GM10266 (cell line): ENCODE results near the gene SIDT1.

Source experiments
- DNase-seq: peaks from one replicate; pipeline ENCODE4 v3.0.0; 2012; ENCODE audit errors: extremely low spot score
- TF ChIP-seq, protein P1 (sequence below): IDR thresholded peaks from 2 replicates; pipeline ENCODE4 v1.5.1; 2012; ENCODE audit warnings: mild to moderate bottlenecking, low read depth; ENCODE audit not compliant: control insufficient read depth, insufficient read depth; ENCODE audit errors: missing control alignments

The SIDT1 gene

DNA sequence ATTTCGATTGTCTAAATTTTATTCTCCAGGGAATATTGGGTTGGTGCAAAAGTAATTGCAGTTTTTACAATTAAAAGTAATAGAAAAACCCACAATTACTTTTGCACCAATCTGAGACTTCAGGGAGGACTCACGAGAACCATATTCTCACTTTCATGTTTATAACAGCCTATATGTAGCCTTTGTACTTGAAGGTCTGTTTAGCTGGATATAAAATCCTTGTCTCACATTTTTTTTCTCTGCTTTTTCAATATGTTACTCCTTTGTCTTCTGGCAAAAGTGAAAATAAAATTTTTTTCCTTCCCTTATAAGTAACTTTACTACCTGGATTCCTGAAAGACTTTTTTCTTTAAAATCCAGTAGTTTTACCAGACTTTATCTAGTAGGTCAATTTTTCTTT is 9.2 kb downstream of the SIDT1 start:
- TF ChIP-seq, protein P1, sequence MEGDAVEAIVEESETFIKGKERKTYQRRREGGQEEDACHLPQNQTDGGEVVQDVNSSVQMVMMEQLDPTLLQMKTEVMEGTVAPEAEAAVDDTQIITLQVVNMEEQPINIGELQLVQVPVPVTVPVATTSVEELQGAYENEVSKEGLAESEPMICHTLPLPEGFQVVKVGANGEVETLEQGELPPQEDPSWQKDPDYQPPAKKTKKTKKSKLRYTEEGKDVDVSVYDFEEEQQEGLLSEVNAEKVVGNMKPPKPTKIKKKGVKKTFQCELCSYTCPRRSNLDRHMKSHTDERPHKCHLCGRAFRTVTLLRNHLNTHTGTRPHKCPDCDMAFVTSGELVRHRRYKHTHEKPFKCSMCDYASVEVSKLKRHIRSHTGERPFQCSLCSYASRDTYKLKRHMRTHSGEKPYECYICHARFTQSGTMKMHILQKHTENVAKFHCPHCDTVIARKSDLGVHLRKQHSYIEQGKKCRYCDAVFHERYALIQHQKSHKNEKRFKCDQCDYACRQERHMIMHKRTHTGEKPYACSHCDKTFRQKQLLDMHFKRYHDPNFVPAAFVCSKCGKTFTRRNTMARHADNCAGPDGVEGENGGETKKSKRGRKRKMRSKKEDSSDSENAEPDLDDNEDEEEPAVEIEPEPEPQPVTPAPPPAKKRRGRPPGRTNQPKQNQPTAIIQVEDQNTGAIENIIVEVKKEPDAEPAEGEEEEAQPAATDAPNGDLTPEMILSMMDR, result no peak
- DNase-seq, result no peak

DNA sequence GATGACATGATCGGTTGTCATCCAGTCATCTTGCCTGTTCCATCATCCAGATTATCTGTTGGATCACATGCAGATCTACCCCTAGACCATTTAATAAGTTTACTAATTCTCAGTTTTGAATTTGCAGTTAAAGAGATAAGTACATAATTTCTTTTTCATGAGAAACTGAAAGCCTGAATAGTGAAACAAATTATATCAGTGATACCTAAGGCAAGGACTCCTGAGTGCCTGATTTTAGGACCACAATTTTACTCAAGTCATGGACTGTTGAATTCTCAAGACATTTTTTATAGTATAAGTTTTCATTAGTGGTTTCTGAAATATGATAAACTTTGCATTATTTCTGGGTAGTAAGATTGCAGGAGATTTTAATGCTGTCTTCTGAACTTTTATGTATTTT is 13.2 kb downstream of the SIDT1 start:
- TF ChIP-seq, protein P1, result no peak
- no peak for DNase-seq

DNA sequence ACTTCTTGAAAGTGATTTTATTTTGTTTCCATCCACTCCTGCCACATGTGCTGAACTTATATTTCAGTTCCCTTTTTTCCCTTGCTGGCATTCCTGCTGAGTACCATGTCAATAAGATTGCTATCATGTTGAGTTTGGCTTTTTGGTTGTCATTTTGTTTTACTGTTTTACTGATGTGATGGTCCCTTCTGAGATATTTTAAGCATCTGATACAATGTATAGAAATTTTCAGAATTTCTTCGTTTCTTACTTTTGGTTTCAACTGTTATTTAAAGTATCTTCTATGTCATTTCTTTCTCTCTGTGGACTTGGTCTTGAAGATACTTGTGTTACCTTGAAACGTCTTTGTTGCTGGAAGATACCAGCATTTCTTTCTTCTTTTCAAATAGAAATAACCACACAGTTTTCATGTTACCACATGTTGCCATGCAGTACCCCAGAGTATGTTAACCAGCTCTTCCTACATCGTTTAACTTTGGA is 14.1 kb downstream of the SIDT1 start:
- TF ChIP-seq, protein P1, result no peak
- DNase-seq, result peak; percentile 39

DNA sequence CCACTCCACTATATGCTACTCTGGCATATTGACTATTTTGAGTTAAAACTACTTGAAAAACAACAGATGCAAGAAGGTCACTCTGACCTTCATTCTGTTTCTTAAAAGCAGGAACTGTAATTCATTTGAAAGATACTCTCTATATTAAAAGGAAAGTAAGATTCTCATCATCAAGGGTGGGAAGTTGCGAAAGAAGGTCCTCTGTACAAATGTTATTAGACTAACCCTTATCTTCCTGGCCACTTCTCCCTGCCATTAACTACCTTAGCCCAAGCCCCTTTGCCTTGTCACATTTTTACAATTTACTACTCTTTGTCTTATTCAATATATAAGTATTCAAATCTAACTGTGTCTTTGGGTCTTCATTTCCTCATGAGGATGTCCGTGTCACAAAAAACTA is 16.1 kb downstream of the SIDT1 start:
- TF ChIP-seq, protein P1, result no peak
- no peak for DNase-seq

DNA sequence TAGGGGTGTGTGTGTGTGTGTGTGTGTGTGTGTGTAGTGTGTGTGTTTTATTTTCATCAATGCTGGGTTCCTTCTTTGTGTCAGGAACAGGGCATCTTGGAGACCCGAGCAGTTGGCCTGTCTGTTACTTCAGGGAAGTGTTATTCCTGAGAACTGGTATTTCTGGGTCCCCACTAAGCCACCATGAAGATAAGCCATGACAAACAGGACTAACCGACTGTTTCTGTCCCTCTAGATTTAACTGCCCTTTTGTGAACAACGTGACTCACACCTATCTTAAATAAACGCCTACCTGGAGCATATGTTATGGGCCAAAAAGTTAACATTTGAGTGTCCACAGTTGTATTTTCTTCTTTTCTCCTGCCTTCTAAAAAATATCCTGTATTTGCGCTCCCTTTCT is 19.5 kb downstream of the SIDT1 start:
- TF ChIP-seq, protein P1, result no peak
- DNase-seq, result no peak

DNA sequence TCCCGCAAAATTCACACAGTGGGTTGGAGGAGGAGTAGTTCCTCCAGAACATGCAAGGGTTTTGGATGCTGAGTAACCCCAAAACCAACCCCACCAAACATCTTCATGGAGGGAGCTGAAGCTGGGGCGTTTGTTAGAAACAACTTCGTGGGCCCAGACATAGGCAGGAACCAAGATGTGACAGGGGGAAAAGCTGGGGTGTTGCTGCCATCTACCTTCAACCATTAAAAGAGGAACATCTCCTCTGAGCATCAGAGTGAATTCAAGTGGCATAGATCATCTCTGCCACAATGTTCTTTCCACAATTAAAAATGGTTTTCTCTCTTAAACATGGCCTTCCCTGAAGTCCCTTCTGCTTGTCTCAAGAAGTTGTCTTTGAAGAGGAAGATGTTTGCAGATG is 20.5 kb downstream of the SIDT1 start:
- peak; percentile 28 for DNase-seq
- TF ChIP-seq, protein P1, result peak; percentile 40

DNA sequence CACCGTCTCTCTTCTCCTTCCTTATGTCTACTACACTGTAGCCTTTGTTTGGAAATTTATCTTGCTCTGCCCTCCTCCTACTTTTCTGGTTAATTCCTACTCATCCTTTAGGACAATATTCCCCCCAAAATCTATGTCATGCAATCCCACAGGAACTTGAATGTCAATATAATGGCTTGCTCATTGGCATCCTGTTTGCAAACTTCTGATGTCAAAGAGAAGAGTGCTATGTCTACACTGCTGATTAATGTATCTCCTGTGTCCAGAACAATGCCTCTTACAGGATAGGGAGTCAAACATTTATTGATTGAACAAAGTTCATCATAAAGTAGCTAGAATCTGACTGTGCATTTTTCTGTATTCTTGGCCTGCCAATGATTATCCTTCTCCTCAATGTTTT is 22.8 kb downstream of the SIDT1 start:
- TF ChIP-seq, protein P1, result no peak
- DNase-seq, result no peak
